Epithelial cell of proximal tubule (primary cell): ENCODE data around the gene PLA2G2F. TPM values are rescaled to one million over a fixed set of nuclear protein-coding genes. Genes with fewer than 3 reads are reported as not detected.
"Not testable (repeated sequence)": the region's sequence is repeated elsewhere in the genome, so short reads cannot be mapped to it uniquely, and the experiment has no call there.

Experiments
- DNase-seq: peaks from one replicate; pipeline ENCODE4 v3.0.0-alpha.2; 2011; ENCODE audit warnings: low read depth
- H3K4me3 ChIP-seq: 2 replicates; pipeline ENCODE4 v1.5.1; 2011; ENCODE audit warnings: low read depth, mild to moderate bottlenecking, low read length
- total RNA-seq: library from RNA; depleted of rRNA; stranded (reverse); fragments of >200 nt; gene quantifications from 2 replicates; pipeline ENCODE4 v1.2.3, GENCODE V29; 2015
- TF ChIP-seq, protein P1 (sequence below): conservative IDR thresholded peaks from 2 replicates; pipeline ENCODE4 v1.5.1; 2012; ENCODE audit warnings: low read depth, mild to moderate bottlenecking, low read length

PLA2G2F gene
- total RNA-seq, 1 donor from 2014 or later: 4.2 TPM

DNA sequence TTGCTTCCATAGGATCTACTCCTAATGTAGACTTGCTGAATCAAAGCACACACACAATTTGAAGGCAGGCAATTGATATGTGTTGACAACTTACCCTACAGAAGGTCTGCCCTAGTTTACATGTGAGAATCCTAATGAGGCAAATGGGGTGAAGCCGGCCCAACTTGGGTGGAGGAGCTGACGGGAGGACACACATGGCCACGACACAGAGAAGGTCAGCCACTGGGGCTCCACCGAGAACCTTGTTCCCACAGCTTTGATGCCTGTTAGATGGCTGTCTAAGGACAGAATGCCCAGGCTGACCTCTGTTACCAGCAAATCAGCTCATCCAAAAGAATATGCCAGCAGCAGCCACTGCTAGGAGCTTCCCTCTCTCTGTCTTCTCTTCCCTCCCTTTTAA lies 18.3 kb upstream of the PLA2G2F start:
- DNase-seq: no peak
- no peak overlapping the region for H3K4me3 ChIP-seq
- TF ChIP-seq, protein P1, sequence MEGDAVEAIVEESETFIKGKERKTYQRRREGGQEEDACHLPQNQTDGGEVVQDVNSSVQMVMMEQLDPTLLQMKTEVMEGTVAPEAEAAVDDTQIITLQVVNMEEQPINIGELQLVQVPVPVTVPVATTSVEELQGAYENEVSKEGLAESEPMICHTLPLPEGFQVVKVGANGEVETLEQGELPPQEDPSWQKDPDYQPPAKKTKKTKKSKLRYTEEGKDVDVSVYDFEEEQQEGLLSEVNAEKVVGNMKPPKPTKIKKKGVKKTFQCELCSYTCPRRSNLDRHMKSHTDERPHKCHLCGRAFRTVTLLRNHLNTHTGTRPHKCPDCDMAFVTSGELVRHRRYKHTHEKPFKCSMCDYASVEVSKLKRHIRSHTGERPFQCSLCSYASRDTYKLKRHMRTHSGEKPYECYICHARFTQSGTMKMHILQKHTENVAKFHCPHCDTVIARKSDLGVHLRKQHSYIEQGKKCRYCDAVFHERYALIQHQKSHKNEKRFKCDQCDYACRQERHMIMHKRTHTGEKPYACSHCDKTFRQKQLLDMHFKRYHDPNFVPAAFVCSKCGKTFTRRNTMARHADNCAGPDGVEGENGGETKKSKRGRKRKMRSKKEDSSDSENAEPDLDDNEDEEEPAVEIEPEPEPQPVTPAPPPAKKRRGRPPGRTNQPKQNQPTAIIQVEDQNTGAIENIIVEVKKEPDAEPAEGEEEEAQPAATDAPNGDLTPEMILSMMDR: no peak

DNA sequence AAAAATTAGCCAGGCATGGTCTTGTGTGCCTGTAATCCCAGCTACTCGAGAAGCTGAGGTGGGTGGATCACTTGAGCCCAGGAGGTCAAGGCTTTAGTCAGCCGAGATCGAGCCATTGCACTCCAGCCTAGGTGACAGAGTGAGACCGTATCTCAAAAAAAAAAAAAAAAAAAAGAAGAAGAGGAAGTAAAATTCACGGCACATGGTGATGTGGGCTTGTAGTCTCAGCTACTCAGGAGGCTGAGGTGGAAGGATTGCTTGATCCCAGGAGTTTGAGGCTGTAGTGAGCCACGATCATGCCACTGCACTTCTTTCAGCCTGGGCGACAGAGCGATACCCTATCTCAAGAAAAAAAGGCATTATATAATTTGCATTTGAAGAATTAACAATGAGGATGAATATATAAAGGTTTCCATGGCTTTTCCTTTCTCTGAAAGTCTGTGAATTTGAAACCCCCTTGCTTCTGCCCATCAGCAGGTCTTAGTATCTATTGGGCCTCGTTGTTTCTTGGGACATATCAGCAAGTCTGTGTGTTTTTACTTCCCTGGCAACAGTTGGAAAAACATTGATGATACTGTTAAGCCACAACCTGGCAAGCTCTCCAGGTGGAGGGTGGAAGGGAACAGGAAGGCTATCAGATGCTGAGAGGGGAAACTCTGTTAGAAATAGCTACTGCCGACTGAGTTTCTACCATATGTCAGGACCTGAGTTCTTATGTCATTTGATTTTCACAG lies 15.2 kb upstream of the PLA2G2F start:
- peak; percentile 19 for DNase-seq
- no peak overlapping the region for H3K4me3 ChIP-seq
- TF ChIP-seq, protein P1: no peak

- peak; percentile 42 for DNase-seq
- H3K4me3 ChIP-seq: no peak overlapping the region
- TF ChIP-seq, protein P1: no peak
Measured at GRCh38 chr1:20124456-20125057, 14.6 kb upstream of the PLA2G2F start.

GRCh38 chr1:20125100-20125499 lies 14.0 kb upstream of the PLA2G2F start:
- no peak for DNase-seq
- TF ChIP-seq, protein P1: no peak
- H3K4me3 ChIP-seq: no peak overlapping the region

DNA sequence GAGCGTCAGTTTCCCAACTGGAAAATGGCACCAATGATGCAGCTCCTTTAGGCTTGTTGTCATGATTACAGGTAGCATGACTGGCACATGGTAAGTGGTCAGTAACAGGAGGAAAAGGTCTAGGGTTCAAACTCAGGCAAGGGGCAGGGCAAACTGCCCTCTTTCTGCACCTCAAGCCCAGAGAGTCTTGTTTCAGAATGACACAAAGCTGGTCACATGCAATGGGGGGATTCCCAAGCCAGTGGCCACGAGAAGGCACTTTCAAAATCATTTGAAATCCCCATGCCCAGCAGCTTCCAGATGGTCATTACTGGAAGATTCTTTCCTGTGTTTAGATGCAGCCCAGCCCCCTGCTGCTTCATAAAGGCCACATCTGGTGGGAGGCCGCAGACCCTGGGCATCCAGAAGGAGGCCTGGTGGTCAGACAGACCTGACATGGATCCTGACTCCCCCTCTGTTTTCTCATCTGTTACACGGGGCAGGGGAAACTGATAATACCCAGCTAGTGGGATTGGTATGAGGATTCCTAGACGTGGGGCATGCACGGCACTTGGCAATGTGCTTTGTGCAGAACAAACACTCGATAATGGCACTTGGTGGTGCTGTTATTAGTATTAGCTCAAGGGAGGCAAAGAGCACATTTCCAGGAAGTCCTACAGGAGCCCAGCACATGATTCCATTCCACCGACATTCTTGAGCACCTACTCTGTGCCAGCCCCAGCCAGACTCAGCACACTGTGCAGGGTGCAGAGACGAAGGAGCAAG lies 12.9 kb upstream of the PLA2G2F start:
- TF ChIP-seq, protein P1: no peak
- no peak for DNase-seq

DNA sequence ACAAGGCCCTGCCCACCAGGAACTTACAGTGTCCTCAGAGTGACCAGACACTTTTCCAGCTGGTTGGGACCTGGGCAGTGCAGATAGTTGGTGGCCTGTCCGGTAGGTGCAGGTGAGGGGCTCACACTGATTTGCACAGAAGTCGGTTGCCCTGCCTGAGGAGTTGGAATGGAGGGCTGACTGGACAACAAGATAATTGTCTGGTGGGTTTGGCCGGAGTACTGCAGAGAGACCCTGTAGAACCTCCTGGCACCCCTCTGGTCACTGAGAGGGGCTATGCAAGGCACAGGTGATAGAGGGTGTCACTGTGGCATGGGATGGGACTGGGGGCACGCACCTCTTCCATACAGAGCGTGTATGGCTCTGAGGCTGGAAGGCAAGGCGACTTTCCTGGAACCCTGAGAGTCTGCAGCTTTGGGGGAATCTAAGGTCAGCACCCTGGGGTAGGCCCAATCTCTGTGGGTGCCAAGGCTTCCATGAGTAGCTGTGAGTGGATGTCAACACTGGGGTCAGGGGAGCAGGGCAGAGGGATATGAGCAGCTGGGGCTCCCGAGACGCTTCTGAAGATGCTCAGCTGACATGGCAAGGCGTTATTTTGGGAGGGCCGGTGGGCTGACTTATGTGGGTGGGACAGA lies 12.2 kb upstream of the PLA2G2F start:
- TF ChIP-seq, protein P1: no peak
- no peak for DNase-seq
- H3K4me3 ChIP-seq: no peak overlapping the region

More for the DNA sequence above, 12.9 kb upstream of the PLA2G2F start:
- no peak overlapping the region for H3K4me3 ChIP-seq

DNA sequence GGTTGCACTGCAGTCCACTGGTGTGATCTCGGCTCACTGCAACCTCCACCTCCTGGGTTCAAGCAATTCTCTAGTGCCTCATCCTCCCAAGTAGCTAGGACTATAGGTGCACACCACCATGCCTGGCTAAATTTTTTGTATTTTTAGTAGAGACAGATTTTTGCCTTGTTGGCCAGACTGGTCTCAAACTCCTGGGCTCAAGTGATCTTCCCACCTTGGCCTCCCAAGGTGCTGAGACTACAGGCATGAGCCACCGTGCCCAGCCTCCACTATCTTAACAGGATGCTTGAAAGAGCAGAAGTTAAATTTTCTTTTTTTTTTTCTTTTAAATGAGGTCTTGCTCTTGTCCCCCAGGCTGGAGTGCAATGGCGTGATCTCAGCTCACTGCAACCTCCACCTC lies 8.6 kb upstream of the PLA2G2F start:
- not testable (repeated sequence) for H3K4me3 ChIP-seq, DNase-seq
